Measurements from ENCODE around the gene JMJD6.
"Not testable (repeated sequence)": the region's sequence is repeated elsewhere in the genome, so short reads cannot be mapped to it uniquely, and the experiment has no call there.

Gene JMJD6

DNA sequence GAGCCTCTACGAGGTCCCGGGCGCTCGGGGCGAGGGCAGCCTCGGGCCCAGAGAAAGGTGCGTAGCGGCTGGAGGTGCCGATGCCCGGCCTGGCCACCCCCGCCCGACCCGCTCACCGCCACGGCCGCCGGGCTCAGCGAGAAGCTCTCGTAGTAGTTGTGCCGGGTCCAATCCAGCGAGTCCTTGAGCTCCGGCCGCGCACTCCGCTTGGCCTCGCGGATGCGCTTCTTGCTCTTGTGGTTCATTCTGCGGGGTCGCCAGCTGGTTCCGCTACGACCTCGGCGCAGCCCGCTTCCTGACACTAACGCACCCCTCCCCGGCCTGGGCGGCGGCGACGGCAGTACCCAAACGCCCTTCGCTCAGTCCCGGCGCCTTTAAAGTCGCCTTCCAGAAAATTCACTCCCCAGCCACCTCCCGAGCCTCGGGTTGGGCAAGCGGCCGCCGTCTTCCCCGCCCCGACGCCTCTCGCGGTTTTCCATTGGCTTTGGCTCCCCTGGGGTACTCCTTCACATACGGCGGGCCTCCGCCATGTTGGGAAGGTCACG lies at the start of gene JMJD6:
TSS of gene JMJD6 (minus strand) at position 376 of the 545 bp plus-strand sequence. CDS start at position 245, 131 bp downstream.
- DNase-seq, result peak; percentile 97

DNA sequence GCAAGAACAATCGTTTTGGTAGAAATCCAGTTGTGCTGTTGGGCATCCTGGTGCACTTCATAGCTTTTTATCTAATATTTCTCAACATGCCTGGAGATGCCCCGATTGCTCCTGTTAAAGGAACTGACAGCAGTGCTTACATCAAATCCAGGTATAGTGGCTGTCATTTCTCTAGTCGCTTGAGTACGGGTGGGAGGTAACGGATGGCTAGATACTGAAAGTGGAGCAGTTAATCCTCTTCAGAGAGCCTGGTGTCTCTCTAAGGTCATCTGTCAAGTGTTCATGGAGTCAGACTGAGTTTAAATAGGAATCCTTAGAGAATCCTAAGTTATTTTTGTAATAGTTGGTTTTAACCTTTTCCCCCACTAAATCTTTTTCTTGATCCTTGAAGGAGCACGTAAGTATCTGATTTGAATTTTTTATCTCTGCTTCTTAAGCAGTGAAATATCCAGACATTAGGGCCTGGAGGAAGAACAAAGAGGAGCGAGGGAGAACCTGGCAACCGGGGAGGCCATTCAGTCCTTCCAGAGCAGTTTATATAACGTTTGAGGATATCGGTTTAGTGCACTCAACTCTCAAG lies 48.7 kb upstream of the JMJD6 start:
- no peak for DNase-seq

DNA sequence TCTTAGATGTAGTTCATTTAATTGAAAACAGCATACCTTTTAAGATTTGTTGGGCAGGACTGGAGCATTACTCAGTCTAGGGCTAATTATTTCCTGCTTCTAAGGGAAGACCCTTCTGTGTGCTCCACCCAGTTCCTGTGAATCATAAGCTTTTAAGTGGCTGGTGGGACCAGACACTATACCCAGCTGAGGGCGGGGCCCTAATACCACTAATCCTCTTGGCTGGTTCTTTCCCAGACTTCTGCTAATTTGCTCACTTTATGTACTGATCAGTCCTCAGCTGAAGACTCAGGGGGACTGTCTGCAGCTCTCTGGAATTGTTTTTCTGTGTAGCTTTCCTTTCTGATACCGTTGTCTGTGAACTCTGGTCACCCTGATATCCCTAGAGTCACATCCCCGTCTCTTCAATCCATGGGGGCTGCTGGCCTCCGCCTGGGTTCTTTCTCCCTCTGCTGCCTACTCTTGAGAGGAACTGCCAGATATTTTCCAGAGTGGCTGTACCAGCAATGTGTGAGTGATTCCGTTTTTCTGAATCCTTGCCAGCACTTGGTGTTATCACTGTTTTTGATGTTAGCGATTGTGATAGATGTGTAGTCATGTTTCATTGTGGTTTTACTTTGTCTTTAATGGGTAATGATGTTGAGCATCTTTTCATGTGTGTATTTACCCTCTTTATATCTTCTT lies 46.6 kb upstream of the JMJD6 start:
- peak; percentile 76 for DNase-seq

DNA sequence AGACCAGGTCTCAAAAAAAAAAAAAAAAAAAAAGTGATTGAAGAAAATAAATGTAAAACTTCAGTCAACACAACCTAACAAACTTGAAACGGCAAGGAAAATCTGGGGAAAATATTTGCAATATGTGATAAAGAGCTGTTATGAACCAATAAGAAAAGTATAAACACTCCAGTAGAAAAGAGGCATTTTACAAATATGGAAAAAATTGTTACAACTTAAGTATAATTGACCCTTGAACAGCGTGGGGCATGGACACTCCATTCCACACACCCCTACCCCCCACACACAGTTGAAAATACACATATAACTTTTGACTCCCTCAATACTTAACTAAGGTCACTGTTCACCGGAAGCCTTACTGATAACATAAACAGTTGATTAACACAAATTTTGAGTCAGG lies 32.2 kb upstream of the JMJD6 start:
- DNase-seq, result no peak

DNA sequence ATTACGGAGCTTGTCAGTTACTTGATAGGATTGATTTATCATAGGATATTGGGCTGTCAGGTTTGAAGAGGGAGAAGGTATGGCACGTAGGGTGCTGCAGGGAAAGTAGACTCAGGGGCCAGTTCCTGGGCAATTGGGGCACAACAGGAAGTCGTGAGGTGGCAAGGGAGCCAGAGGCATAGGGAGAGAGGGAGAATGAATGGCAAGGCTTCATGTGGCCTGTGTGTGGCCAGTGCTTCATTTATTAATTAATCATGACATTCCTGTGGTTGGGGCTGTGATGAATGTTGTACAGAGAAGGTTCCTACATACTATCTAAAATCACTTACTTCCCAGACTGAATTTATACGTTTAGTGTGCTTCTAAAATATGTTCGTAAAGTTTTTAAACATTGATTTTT lies 30.9 kb upstream of the JMJD6 start:
- no peak for DNase-seq

DNA sequence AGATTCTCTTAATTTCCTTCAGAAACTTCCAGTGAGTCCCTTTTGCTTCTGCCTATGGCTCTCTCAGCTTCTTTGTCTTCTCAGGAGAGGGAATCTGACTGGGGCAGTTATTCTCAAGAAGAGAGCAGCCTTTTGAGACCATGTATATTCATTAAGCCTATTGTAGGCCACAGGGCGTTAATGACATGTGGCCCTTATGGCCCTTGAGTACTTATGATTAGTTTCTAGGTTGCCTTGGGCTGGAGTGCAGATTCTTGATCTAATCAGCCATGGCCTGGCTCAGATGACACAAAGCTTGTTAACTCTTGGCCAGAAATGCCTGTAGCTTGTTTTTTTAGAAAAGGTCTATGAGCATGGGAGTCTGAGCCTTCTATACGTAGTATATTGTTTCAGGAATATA lies 28.9 kb upstream of the JMJD6 start:
- DNase-seq, result no peak

DNA sequence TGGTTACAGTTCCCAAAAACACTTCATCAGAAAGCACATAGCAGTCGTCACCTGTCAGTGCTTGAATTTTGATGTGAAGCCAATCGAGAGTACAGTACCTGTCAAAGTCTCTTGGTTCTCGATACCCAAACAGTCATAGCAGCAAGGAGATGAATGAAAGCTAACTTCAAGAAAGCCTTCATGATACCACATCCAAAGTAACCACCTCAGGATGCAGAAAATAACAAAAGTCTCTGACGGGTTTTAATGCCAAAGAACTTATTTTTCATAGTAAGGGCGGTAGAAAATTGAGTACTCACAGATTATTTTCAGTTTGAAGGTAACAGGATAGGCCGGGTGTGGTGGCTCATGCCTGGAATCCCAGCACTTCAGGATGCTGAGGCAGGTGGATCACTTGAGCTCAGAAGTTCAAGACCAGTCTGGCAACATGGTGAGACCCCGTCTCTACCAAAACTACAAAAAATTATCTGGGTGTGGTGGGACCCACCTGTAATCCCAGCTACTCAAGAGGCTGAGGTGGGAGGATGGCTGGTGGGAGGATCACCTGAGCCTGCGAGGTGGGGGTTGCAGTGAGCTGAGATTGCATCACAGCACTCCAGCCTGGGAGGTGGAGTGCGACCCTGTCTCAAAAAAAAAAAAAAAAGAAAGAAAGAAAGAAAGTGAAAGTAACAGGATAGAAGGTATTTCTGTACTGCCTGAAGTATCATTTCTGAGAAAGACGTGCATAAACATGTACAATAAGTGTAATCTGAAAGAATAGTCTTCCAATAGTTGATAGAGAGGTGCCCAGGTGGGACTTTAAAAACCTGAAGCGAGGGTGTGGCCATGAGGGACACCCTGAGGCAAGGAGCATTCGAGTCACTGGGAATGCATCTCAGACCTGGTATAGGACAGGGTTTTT lies 26.9 kb upstream of the JMJD6 start:
- peak; percentile 62 for DNase-seq

DNA sequence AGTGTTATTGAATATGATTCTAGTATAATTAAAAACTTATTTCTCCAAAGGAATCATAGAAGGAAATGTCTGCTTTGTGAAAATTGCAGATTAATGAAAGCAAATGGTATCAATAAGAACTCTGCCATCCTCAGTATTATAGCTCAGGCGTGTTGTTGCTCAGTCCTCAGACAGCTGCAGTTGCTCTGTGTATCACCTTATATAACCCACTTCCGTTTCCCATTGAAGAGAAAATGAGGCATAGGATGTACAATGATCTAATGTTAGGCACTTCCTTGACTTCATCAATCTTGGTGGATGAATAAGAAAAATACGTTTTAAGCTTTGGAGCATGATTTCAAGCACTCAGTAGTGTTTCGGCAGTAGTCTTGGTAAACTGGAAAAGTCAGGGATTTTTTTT lies 25.6 kb upstream of the JMJD6 start:
- peak; percentile 67 for DNase-seq

DNA sequence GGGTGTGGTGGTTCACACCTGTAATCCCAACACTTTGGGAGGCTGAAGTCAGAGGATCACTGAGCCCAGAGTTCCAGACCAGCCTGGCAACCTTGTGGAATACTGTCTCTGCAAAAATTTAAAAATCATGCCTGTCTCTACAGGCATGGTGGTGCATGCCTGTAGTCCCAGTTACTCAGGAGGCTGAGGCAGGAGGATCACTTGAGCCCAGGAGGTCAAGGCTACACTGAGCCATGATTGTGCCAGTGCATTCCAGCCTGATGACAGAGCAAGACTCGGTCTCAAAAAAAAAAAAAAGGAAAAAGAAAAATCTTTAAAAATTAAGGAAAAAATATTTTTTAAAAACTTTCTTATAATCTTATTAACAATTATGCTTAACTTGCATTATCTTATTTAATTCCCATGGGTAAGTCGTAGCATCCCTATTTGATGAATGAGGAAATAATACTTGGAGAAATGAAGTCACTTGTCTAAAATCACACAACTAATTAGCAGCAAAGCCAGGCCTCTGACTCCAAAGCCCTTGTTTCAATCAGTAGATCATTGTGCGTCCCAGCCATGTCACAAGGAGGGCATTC lies 25.1 kb upstream of the JMJD6 start:
- DNase-seq, result no peak

DNA sequence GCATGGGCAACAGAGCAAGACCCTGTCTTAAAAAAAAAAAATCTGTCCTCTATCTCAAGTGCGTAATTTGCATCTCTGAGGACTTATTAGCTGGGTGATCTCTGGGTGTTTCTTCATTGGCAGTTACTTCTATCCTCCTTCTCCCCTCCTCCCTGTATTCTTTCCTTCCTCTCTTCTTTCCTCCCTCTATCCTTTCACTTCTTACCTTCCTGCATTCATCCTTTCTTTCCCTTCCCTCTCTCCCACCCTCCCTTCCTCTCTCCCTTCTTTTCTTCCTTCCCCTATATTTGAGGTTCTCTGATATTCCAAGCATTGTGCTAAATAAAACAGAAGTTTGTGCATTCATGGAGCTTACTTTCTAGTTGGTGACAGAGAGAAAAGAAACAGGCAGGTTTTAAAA lies 22.3 kb upstream of the JMJD6 start:
- DNase-seq, result no peak

DNA sequence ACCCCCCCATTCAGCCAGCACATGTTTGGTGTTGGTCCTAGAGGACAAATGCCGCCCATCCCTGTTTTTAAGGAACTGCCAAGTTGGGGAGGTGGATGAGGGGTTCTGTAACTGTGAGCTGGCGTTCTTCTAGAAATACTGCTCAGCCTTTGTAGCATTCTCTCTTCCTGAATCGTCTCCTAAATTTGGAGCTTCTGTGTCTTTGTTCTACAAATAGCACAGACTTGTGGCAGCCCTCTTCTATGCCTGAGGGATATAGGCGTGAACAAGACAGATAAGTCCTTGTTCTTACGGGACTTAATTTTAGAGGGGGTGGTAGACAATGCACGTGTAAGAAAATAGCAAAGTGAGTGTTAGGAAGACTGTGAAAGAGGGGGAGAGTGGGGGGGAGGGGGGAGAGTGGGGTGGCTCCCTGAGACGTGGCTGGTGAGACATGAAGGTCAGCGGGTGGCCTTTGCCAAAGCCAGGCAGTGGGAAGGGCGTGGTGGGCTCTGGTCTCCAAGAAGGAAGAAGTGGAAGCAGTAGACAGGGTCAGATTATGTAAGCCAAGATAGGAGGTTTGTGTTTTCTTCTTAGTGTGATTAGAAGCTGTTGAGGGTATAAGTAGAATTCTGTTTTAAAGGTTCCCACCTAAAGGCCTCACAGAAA lies 21.4 kb upstream of the JMJD6 start:
- no peak for DNase-seq

DNA sequence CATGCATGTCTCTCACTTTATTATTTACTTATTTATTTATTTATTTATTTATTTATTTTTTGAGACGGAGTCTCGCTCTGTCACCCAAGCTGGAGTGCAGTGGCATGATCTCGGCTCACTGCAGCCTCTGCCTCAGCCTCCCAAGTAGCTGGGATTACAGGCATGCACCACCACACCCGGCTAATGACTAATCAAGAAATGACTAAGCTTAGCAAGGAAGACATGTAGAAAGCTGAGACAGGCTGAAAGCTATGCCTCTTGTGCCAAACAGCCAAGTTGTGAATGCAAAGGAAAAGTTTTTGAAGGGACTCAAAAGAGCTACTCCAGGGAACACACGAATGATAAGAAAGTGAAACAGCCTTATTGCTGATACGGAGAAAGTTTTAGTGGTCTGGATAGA lies 19.4 kb upstream of the JMJD6 start:
- not testable (repeated sequence) for DNase-seq

DNA sequence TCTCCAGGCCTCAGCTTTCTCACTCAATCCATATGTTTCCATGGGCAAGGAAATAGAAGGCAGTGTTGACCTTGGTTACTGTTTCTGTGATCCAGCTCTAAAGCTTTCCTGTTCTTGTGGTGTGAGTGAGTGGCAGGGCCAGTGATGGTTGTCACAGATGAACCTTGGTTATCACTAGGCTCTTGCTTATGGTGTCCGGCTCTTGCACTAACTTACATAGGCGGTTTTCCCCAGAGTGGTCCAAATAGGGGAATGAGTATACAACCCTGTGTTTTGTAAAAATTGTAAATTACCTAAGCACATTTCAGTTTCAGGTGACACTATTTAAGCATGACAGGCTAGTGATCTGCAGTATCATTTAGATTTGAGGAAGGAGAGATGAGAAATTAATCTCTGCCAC lies 18.3 kb upstream of the JMJD6 start:
- DNase-seq, result no peak

DNA sequence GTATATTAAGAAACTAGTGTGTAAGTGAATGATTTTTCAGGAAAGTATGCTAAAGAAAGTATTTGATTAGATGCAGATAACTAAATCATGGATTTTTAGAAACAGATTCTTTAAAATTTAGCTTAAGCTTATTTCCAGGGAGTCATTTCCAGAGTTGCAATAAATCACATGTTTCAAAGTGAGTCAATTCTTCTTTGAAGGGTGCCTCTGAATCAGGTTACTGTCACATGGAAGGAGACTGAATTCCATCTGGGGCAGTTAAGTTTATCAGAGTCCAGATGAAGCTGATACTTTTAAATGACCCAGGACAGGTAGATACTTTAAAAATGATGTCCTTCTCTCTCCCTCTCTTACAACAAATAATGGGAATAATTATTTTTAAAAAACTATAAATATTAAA lies 16.6 kb upstream of the JMJD6 start:
- no peak for DNase-seq

DNA sequence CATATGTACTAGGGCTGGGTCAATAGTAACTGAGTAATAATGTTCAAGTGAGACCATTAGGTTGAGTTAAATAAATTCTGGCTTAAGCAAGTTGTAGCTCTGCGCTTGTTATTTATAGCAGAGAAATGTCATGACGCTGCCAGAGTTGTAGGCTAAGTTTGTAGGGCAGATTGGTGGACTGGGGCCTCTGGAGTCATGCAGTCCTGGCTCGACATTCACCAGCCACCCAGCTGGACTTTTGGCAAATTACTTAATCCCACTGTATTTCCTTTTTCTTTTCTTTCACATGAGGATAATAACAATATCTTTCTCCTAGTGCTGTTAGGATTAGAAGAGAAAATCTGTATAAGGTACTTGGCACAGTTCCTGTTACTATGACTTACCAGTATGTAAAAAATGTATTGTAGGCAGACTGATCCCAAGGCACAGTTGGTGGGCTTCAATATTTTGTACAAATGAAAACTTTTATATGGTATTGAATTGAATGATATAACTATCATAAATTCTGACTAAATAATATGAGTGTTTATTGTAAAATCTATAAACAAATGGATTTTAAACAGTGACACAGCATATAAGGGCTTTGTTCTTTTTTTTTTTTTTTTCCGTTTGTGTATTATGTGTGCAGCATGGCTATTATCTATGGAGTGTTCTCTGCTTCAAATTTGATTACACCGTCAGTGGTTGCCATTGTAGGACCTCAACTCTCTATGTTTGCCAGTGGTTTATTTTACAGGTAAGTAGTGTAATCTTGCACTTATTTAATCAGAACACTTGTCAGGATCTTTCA lies 14.1 kb upstream of the JMJD6 start:
- DNase-seq, result no peak

DNA sequence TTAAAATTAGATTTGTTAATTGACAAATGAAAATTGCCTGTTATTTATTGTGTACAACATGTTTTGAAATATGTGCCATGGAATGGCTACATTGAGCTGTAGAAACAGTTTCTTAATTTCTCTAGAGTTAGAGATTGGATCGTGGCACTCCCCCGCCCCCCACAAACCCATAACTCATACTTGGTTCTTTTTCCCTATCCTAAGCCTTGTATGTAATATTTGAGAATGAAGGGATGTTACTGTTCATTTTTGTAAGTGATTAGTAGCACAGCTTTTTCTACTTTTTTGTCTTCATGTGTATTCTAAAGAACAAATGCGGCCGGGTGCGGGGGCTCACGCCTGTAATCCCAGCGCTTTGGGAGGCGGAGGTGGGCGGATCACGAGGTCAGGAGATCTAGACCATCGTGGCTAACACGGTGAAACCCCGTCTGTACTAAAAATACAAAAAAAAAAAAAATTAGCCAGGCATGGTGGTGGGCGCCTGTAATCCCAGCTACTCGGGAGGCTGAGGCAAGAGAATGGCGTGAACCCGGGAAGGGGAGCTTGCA lies 13.2 kb upstream of the JMJD6 start:
- not testable (repeated sequence) for DNase-seq

DNA sequence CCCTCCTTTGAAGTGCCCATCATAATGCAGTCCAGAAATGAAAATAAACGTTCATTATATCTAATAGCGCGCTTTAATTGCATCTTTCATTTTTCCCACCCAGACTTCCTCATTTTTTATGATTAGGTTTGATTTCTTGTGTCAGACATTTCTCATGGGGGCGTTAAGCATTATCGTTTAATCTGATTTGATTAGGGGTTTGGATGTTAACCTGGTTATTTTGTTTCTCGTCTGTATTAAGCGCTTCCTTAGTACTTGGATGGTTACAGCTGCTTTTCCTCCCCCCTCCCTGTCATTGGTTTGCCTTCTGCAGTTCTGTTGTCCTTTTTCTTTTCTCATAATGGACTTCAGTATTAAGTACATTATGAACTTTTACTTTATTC lies 12.1 kb upstream of the JMJD6 start:
- DNase-seq, result no peak

DNA sequence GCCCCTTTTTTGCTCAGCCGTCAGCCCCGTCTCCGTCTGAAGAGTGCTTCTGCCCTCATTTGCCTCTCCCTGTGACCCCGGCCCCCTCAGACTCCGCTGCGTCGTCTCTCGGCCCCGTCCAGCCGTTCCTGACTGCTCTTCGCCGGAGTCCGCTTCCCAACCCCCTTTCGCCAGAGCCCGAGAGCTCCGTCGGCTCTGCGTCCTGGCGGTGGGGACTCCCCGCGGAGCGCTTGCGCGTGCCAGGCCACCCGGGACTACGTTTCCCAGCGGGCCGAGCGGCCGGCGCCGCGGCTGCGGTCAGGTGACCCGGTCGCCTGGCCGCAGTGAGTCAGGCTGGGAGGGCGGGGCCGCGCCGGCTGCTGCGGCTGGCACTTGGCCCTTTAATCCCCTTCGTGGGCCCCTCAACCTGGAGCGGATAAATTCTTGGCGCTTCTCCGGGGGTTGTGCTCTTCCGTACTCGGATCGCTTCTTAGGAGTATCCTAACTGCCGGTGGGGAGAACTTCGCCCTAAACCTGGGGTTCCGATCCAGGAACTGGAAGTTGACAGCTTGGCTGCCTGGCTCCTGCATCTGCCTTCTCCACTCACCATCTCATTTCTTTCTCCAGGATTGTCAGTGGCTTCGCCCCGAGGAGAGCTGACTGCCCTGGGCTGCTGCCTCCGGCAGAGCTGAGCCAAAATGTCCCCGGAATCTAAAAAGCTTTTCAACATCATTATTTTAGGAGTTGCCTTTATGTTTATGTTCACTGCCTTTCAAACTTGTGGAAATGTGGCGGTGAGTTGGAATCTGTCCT lies 11.5 kb upstream of the JMJD6 start, which contains the start of gene MFSD11:
TSS of gene MFSD11 (plus strand) at position 444 of the 792 bp plus-strand sequence. CDS start at position 678, 234 bp downstream.
- peak; percentile 93 for DNase-seq

DNA sequence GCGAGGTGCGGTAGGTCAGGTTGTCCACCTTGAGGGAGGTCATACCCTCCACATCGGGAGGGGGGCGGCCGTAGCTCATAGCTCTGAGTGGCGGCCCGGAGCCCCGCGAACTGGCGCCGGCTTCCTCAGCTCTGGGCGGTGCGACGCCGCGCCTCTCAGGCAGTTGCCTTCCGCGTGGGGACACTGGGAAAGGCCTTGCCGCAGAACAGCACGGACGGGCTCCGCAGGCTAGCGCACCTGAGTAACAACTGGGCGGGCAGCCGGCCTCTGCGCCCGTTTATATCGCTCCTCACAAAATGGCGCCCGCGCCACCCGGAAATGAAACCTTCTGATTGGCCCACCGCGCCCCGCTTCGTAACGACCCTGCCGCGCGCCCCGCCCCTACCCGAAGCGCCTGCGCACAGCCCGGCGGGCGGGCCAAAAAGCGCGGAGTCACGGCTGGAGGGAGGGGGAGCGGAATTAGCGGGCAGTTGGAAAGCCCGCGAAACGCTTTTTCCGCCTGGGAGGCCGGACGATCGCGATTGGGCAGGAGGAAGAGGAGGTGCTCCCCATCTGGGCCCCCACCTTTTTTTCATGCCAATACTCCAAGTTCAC lies 10.8 kb upstream of the JMJD6 start, which contains the start of gene SRSF2:
TSS of gene SRSF2 (minus strand) at position 250 of the 594 bp plus-strand sequence. CDS start at position 79, 171 bp downstream.
- peak; percentile 99 for DNase-seq

All from CD4-positive, alpha-beta T cell treated with Interleukin-21 for 1 hour (primary cell).